GM23338 (cell line): ENCODE data around the gene MAD1L1. TPM values are rescaled to one million over a fixed set of nuclear protein-coding genes. Genes with fewer than 3 reads are reported as not detected.

Source experiments
- ATAC-seq: fragments of 200-7000 bp; cut with Tn5 transposase; 3 replicates; pipeline ENCODE4 v1.9.1; 2020
- DNase-seq: peaks from one replicate; pipeline ENCODE4 v3.0.0-alpha.2; 2015; ENCODE audit warnings: low spot score
- H2AFZ ChIP-seq: fragments of 200-600 bp; sonication (generic); 2 replicates; pipeline ENCODE4 v1.8.0; 2016; ENCODE audit warnings: antibody characterized with exemption, mild to moderate bottlenecking, moderate library complexity
- H3F3A ChIP-seq: fragments of 200-600 bp; sonication (generic); replicated peaks from 2 replicates; pipeline ENCODE4 v1.8.0; 2017; ENCODE audit warnings: antibody characterized with exemption, mixed run types, low read depth
- H3K27ac ChIP-seq: fragments of 200-600 bp; sonication (generic); 2 replicates; pipeline ENCODE4 v1.6.1; 2016; ENCODE audit warnings: low read depth
- H3K27me3 ChIP-seq: fragments of 200-600 bp; sonication (generic); 2 replicates; pipeline ENCODE4 v1.8.0; 2016; ENCODE audit warnings: mild to moderate bottlenecking, mixed run types, moderate library complexity; ENCODE audit not compliant: insufficient read depth
- H3K36me3 ChIP-seq: fragments of 200-600 bp; sonication (generic); 2 replicates; pipeline ENCODE4 v1.8.0; 2016; ENCODE audit warnings: mild to moderate bottlenecking; ENCODE audit not compliant: insufficient read depth
- H3K4me1 ChIP-seq: fragments of 200-600 bp; sonication (generic); 2 replicates; pipeline ENCODE4 v1.8.0; 2016; ENCODE audit warnings: mild to moderate bottlenecking, moderate library complexity; ENCODE audit not compliant: insufficient read depth
- H3K4me2 ChIP-seq: fragments of 200-600 bp; sonication (generic); 2 replicates; pipeline ENCODE4 v1.7.1; 2017; ENCODE audit warnings: mixed run types
- H3K4me3 ChIP-seq: fragments of 200-600 bp; sonication (generic); 2 replicates; pipeline ENCODE4 v1.6.1; 2016; ENCODE audit warnings: mixed run types
- H3K79me2 ChIP-seq: fragments of 200-600 bp; sonication (generic); replicated peaks from 2 replicates; pipeline ENCODE4 v1.8.0; 2017; ENCODE audit warnings: mild to moderate bottlenecking; ENCODE audit not compliant: insufficient read depth
- H3K9me2 ChIP-seq: fragments of 200-600 bp; sonication (generic); 2 replicates; pipeline ENCODE4 v1.8.0; 2017; ENCODE audit not compliant: insufficient read depth
- H4K20me1 ChIP-seq: fragments of 200-600 bp; sonication (generic); replicated peaks from 2 replicates; pipeline ENCODE4 v1.8.0; 2017; ENCODE audit warnings: mild to moderate bottlenecking; ENCODE audit not compliant: insufficient read depth
- H3K27ac Mint-ChIP-seq: 2 replicates; pipeline ENCODE4 v1.8.0; 2020; ENCODE audit warnings: inconsistent platforms, mild to moderate bottlenecking, moderate library complexity, mixed read lengths
- H3K27me3 Mint-ChIP-seq: 3 replicates; pipeline ENCODE4 v1.8.0; 2022; ENCODE audit warnings: low read depth, mild to moderate bottlenecking, moderate library complexity, mixed read lengths, inconsistent platforms; ENCODE audit not compliant: insufficient read depth, poor library complexity
- H3K36me3 Mint-ChIP-seq: 3 replicates; pipeline ENCODE4 v1.8.0; 2021; ENCODE audit warnings: low read depth, mild to moderate bottlenecking, inconsistent platforms, moderate library complexity, mixed read lengths
- H3K4me1 Mint-ChIP-seq: 3 replicates; pipeline ENCODE4 v1.8.0; 2020; ENCODE audit warnings: mild to moderate bottlenecking, inconsistent platforms, mixed read lengths
- H3K4me3 Mint-ChIP-seq: 3 replicates; pipeline ENCODE4 v1.8.0; 2021; ENCODE audit warnings: moderate library complexity, mild to moderate bottlenecking, inconsistent platforms, mixed read lengths
- H3K9me3 Mint-ChIP-seq: 3 replicates; pipeline ENCODE4 v1.8.0; 2020; ENCODE audit warnings: moderate library complexity, mild to moderate bottlenecking, inconsistent platforms, mixed read lengths
- CREB1 ChIP-seq: fragments of 250-450 bp; sonication (Bioruptor Pico); IDR thresholded peaks from 2 replicates; pipeline ENCODE4 v1.5.0; 2020; ENCODE audit warnings: low read depth, mild to moderate bottlenecking, moderate library complexity
- JUNB ChIP-seq: IDR thresholded peaks from one replicate; pipeline ENCODE4 v1.6.1; 2016; ENCODE audit warnings: antibody characterized with exemption; ENCODE audit not compliant: unreplicated experiment
- NANOG ChIP-seq: IDR thresholded peaks from 2 replicates; pipeline ENCODE4 v1.6.1; 2016; ENCODE audit warnings: antibody characterized with exemption, borderline replicate concordance
- POLR2AphosphoS5 ChIP-seq: IDR thresholded peaks from 2 replicates; pipeline ENCODE4 v1.6.1; 2016; ENCODE audit warnings: antibody characterized with exemption, low read depth
- STAT1 ChIP-seq: IDR thresholded peaks from one replicate; pipeline ENCODE4 v1.6.1; 2016; ENCODE audit warnings: antibody characterized with exemption; ENCODE audit not compliant: unreplicated experiment
- ZNF114 ChIP-seq: fragments of 250-450 bp; sonication (Bioruptor Pico); IDR thresholded peaks from 2 replicates; pipeline ENCODE4 v1.5.0; 2020; ENCODE audit warnings: mild to moderate bottlenecking, moderate library complexity
- ZNF331 ChIP-seq: fragments of 250-450 bp; sonication (Bioruptor Pico); IDR thresholded peaks from 2 replicates; pipeline ENCODE4 v1.5.0; 2020; ENCODE audit warnings: low read depth, mild to moderate bottlenecking, moderate library complexity
- polyA plus RNA-seq: library from polyadenylated mRNA; unstranded; fragments of >200 nt; fragmentation: Nextera tagmentation; extraction: Ambion mirVana; gene quantifications from 2 replicates; pipeline ENCODE4 v1.2.1, GENCODE V29; 2016
- total RNA-seq: library from RNA; depleted of rRNA; stranded (reverse); fragments of >200 nt; shearing (Covaris generic); gene quantifications from 2 replicates; pipeline ENCODE4 v1.2.3, GENCODE V29; 2014
- TF ChIP-seq, protein P1 (sequence below), 2 experiments: fragments of 200-600 bp in 1 of 2; sonication (generic) in 1 of 2; conservative IDR thresholded peaks; 2 replicates each; pipeline versions ENCODE4 v1.5.1 to v1.6.1; 2016 to 2017; ENCODE audit warnings: antibody characterized with exemption in 2 of 2, low read depth in 2 of 2, mild to moderate bottlenecking in 2 of 2, moderate library complexity in 1 of 2
- TF ChIP-seq, protein P2 (sequence below): IDR thresholded peaks from 2 replicates; pipeline ENCODE4 v1.6.1; 2016; ENCODE audit warnings: antibody characterized with exemption

MAD1L1 gene
- total and polyA plus RNA-seq, 2 experiments from 2014 or later: 40.3 to 59.3 TPM

DNA sequence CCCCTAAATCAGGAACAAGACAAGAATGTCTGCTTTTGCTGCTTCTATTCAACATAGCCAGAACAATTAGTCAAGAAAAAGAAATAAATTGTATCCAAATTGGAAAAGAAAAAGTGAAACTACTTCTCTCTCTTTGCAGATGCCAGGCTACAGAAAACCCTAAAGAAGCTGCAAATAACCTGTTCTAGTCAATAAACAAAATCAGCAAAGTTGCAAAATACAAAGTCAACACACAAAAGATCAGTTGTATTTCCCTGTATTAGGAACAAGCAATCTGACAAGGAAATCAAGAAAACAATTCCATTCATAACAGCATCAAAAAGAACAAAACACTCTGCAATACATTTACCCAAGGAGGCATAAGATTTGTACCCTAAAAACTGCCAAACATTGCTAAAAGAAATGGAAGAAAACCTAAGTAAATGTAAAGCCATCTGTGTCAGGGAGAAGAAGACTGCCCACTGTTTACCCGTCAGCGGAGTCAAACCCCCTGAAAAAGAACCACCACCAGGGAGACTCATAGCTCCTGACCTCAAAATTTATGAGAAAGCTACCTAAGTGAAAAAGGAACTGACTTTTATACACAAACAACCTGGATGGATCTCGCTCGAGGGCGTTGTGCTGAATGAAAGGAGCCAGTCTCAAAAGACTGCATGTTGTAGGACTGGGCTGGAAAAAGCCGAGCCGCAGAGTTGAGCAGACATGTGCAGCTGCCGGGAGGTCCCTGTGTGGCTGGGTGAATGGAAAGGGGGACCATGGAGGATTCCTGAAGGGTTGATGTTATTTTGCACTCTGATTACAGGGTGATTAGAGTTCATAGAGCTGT, 263.1 kb downstream of the MAD1L1 start:
- Mint-ChIP-seq H3K27me3 (peaks cover 6% of the 10 kb centered on the region), H3K27ac (no peak overlapping the region), H3K36me3 (peaks cover 13% of the 10 kb centered on the region; the same call in 2 of the 3 replicates), H3K4me1 (no peaks in the 10 kb centered on the region; the same call in 2 of the 3 replicates), H3K4me3 (no peak overlapping the region), H3K9me3 (no peaks in the 10 kb centered on the region)
- ATAC-seq (no peak), DNase-seq (no peak)
- no peaks in the 10 kb centered on the region for H3F3A ChIP-seq
- H3K79me2 ChIP-seq: no peaks in the 10 kb centered on the region
- H3K27me3 ChIP-seq: no peaks in the 10 kb centered on the region
- no peaks in the 10 kb centered on the region for H3K4me1 ChIP-seq
- no peak overlapping the region for H3K4me3 ChIP-seq
- no peak overlapping the region for H3K4me2 ChIP-seq
- TF ChIP-seq, protein P1, sequence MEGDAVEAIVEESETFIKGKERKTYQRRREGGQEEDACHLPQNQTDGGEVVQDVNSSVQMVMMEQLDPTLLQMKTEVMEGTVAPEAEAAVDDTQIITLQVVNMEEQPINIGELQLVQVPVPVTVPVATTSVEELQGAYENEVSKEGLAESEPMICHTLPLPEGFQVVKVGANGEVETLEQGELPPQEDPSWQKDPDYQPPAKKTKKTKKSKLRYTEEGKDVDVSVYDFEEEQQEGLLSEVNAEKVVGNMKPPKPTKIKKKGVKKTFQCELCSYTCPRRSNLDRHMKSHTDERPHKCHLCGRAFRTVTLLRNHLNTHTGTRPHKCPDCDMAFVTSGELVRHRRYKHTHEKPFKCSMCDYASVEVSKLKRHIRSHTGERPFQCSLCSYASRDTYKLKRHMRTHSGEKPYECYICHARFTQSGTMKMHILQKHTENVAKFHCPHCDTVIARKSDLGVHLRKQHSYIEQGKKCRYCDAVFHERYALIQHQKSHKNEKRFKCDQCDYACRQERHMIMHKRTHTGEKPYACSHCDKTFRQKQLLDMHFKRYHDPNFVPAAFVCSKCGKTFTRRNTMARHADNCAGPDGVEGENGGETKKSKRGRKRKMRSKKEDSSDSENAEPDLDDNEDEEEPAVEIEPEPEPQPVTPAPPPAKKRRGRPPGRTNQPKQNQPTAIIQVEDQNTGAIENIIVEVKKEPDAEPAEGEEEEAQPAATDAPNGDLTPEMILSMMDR (conservative IDR thresholded peaks at IDR 0.05; ENCODE audit: low read depth in 2 of 2): no peak
- TF ChIP-seq NANOG: no peak
- TF ChIP-seq CREB1 (CRISPR knock-in tag): no peak
- TF ChIP-seq JUNB: no peak
- TF ChIP-seq ZNF331 (CRISPR knock-in tag): no peak
- no peaks in the 10 kb centered on the region for H3K9me2 ChIP-seq
- no peaks in the 10 kb centered on the region for H4K20me1 ChIP-seq
- H3K36me3 ChIP-seq: no peaks in the 10 kb centered on the region
- H3K27ac ChIP-seq: no peak overlapping the region
- H2AFZ ChIP-seq: no peak overlapping the region

DNA sequence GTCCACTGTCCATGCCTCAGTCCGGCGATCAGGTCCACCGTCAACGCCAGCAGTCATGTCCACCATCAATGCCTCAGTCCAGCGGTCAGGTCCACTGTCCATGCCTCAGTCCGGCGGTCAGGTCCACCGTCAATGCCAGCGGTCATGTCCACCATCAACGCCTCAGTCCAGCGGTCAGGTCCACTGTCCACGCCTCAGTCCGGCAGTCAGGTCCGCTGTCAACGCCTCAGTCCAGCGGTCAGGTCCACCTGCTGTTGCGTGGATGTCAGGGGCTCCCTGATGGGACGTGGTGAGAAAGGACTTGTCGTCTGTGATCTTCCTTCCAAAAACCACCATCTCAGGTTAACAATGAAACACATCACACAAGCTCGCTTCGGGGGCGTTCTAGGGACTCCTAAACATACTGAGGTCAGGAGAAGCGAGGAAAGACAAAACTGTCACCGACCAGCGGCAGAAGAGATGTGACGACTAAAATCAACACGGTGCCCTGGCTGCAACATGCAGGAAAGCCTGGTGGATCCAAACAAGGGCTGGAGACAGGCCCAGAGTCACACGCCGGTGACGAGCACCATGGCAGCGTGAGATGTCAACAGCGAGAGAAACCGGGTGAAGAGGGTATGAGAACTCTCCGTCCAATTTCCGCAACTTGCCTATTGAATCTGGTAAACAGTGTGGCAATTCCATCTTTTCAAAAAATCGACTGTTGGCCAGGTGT, 264.2 kb downstream of the MAD1L1 start:
- TF ChIP-seq, protein P2, sequence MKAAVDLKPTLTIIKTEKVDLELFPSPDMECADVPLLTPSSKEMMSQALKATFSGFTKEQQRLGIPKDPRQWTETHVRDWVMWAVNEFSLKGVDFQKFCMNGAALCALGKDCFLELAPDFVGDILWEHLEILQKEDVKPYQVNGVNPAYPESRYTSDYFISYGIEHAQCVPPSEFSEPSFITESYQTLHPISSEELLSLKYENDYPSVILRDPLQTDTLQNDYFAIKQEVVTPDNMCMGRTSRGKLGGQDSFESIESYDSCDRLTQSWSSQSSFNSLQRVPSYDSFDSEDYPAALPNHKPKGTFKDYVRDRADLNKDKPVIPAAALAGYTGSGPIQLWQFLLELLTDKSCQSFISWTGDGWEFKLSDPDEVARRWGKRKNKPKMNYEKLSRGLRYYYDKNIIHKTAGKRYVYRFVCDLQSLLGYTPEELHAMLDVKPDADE: no peak
- TF ChIP-seq ZNF114 (CRISPR knock-in tag) (no peak), STAT1 (no peak), POLR2AphosphoS5 (no peak), ZNF331 (CRISPR knock-in tag) (no peak), CREB1 (CRISPR knock-in tag) (no peak)
- no peaks in the 10 kb centered on the region for H3K4me1 ChIP-seq
- H3K27ac ChIP-seq: no peak overlapping the region
- H3K36me3 Mint-ChIP-seq: peaks cover 9% of the 10 kb centered on the region; the same call in 2 of the 3 replicates
- H3K79me2 ChIP-seq: no peaks in the 10 kb centered on the region
- H3K27me3 Mint-ChIP-seq: peaks cover 6% of the 10 kb centered on the region
- peaks cover 5% of the 10 kb centered on the region; the same call in 2 of the 3 replicates for H3K4me1 Mint-ChIP-seq
- H4K20me1 ChIP-seq: no peaks in the 10 kb centered on the region
- no peak overlapping the region for H2AFZ ChIP-seq
- H3K36me3 ChIP-seq: no peaks in the 10 kb centered on the region
- ATAC-seq (no peak), DNase-seq (no peak)
- no peak overlapping the region for H3K27ac Mint-ChIP-seq
- no peak overlapping the region for H3K4me3 Mint-ChIP-seq
- no peaks in the 10 kb centered on the region for H3K9me2 ChIP-seq
- H3K4me2 ChIP-seq: no peak overlapping the region
- H3F3A ChIP-seq: no peaks in the 10 kb centered on the region
- no peaks in the 10 kb centered on the region for H3K27me3 ChIP-seq
- H3K4me3 ChIP-seq: no peak overlapping the region
- no peaks in the 10 kb centered on the region for H3K9me3 Mint-ChIP-seq
